ENCODE results near the gene ATG16L1. TPM values are rescaled to one million over a fixed set of nuclear protein-coding genes. Genes with fewer than 3 reads are reported as not detected.
A peak's percentile ranks its signal among the peaks of the same experiment; 100 is the strongest.

ATG16L1 gene
- total RNA-seq, 2 experiments from 2014 or later: 31.8 to 44.9 TPM

- DNase-seq (ENCODE audit: low spot score): peak; percentile 77
- H3K4me1 ChIP-seq (ENCODE audit: insufficient read depth, low read length, poor library complexity, severe bottlenecking): peaks cover 34% of the 10 kb centered on the region
- no peaks in the 10 kb centered on the region for H3K36me3 ChIP-seq (ENCODE audit: insufficient read depth, low read length)
- H4K20me1 ChIP-seq (ENCODE audit: insufficient read depth, low read length): no peaks in the 10 kb centered on the region
- peak overlapping the region; percentile 57 for H3K27ac ChIP-seq (ENCODE audit: low read depth, low read length, poor library complexity, severe bottlenecking)
- H3K4me2 ChIP-seq (ENCODE audit: low read length): peak overlapping the region; percentile 57
- H3K9me2 ChIP-seq (ENCODE audit: insufficient read depth, low read length): no peaks in the 10 kb centered on the region
- intact Hi-C loops (cut with micrococcal nuclease; ENCODE audit: unreplicated experiment): no loop called here
- ChIA-PET POLR2A (interaction anchor here (0.5 to 2.6 kb wide), 16 partner anchors 9 to 1548 kb away, joined by 3 to 17 read pairs (median 4); partner anchors contain the start of gene INPP5D), CTCF (ENCODE audit: unreplicated experiment) (interaction anchor here (0.9 kb wide), 1 partner anchor 117 kb away, joined by 3 read pairs; no protein-coding TSS in a partner anchor)
- TF ChIP-seq CTCF (conservative IDR thresholded peaks at IDR 0.05; ENCODE audit: low read length): no peak
- H2AFZ ChIP-seq (ENCODE audit: low read length): peak overlapping the region; percentile 48; the same call in 1 of the 2 replicates
- H3K79me2 ChIP-seq (ENCODE audit: insufficient read depth, low read depth, low read length): no peaks in the 10 kb centered on the region
- H3K4me3 ChIP-seq (ENCODE audit: low read depth, low read length, poor library complexity, severe bottlenecking): peak overlapping the region; percentile 23
- no peaks in the 10 kb centered on the region for H3K9me3 ChIP-seq (ENCODE audit: low read length)
- BruUV-seq (replicated peaks): no TSS peak
These were observed 10.6 kb upstream of the ATG16L1 start for GRCh38 chr2:233240897-233241296.

GRCh38 chr2:233241803-233242202 lies 9.7 kb upstream of the ATG16L1 start:
- Histone ChIP-seq H2AFZ (ENCODE audit: low read length) (peak overlapping the region; percentile 66; the same call in 1 of the 2 replicates), H3K4me1 (ENCODE audit: insufficient read depth, low read length, poor library complexity, severe bottlenecking) (peaks cover 34% of the 10 kb centered on the region)
- CTCF ChIA-PET (ENCODE audit: unreplicated experiment): no interaction called here

More at GRCh38 chr2:233241803-233242202, 9.7 kb upstream of the ATG16L1 start:
- Histone ChIP-seq H4K20me1 (ENCODE audit: insufficient read depth, low read length) (no peaks in the 10 kb centered on the region), H3K79me2 (ENCODE audit: insufficient read depth, low read depth, low read length) (no peaks in the 10 kb centered on the region), H3K36me3 (ENCODE audit: insufficient read depth, low read length) (no peaks in the 10 kb centered on the region), H3K9me3 (ENCODE audit: low read length) (no peaks in the 10 kb centered on the region), H3K4me2 (ENCODE audit: low read length) (peak overlapping the region; percentile 36), H3K9me2 (ENCODE audit: insufficient read depth, low read length) (no peaks in the 10 kb centered on the region), H3K27ac (ENCODE audit: low read depth, low read length, poor library complexity, severe bottlenecking) (peak overlapping the region; percentile 57), H3K4me3 (ENCODE audit: low read depth, low read length, poor library complexity, severe bottlenecking) (no peak overlapping the region)
- POLR2A ChIA-PET: interaction anchor here (0.7 to 2.6 kb wide), 6 partner anchors 14 to 1548 kb away, joined by 3 to 17 read pairs (median 6); partner anchors contain the start of gene INPP5D
- no peak for DNase-seq (ENCODE audit: low spot score)
- no TSS peak for BruUV-seq (replicated peaks)
- TF ChIP-seq EZH2phosphoT487 (IDR thresholded peaks at IDR 0.05; ENCODE audit: borderline replicate concordance, low read depth, low read length) (no peak), CTCF (conservative IDR thresholded peaks at IDR 0.05; ENCODE audit: low read length) (no peak)
- intact Hi-C loops (cut with micrococcal nuclease; ENCODE audit: unreplicated experiment): no loop called here
